ENCODE results near the gene EIF2B5. TPM values are rescaled to one million over a fixed set of nuclear protein-coding genes. Genes with fewer than 3 reads are reported as not detected.
A peak's percentile ranks its signal among the peaks of the same experiment; 100 is the strongest.

The EIF2B5 gene
- total RNA-seq, 4 donors from 2014 or later, result 42.6 to 56.8 (median 53.4) TPM

DNA sequence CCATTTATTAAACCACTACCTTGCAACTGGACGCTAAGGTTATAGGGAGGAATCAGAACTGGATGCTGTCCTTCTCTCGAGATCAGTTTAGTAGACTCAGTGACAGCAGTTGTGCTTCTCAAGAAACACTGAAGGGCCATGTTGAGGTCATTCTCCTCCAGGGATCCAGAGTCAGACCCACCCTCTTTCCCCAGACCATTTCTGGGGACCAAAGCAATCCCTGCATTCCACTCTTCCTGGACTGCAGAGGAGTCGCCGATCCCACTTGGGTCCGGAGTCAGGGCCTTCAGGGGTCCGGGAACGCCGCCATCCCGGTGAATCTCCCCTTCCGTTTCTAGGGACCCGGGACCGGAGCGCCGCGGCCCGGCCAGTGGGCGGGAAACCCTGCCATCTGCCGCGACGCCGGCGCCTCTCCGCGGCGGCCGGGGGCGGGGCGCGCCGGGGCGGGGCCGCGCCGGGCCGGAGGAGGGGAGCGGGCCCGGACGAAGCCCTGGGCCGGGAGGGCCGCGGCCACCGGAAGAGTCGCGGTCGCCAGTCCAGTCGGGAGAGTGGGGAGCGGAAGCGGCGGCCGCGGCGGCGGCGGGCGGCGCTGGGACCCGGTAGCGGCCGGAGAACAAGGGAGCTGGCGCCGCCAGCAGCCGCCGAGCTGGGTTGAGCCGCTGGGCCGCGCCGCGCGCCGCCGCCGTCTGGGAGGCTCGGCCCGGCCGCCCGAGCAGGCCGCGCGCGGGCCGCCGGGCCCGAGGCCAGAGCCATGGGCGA lies 19.9 kb downstream of the EIF2B5 start, which contains the start of gene DVL3:
Gene DVL3 (plus strand): TSS at position 493 of the 759 bp plus-strand sequence. CDS start 259 bp downstream, at position 752.
- Histone ChIP-seq H3K9me3 (no peaks in the 10 kb centered on the region), H3K36me3 (no peaks in the 10 kb centered on the region), H3K4me1 (peaks cover 42 to 53% of the 10 kb centered on the region in 2 donors), H3K27ac (peak within 1 kb of the TSS; percentile 89 to 97 (median 94)), H3K27me3 (no peaks in the 10 kb centered on the region), H3K4me3 (peak within 1 kb of the TSS; percentile 83 to 99 (median 94))
- TF ChIP-seq, protein P1, sequence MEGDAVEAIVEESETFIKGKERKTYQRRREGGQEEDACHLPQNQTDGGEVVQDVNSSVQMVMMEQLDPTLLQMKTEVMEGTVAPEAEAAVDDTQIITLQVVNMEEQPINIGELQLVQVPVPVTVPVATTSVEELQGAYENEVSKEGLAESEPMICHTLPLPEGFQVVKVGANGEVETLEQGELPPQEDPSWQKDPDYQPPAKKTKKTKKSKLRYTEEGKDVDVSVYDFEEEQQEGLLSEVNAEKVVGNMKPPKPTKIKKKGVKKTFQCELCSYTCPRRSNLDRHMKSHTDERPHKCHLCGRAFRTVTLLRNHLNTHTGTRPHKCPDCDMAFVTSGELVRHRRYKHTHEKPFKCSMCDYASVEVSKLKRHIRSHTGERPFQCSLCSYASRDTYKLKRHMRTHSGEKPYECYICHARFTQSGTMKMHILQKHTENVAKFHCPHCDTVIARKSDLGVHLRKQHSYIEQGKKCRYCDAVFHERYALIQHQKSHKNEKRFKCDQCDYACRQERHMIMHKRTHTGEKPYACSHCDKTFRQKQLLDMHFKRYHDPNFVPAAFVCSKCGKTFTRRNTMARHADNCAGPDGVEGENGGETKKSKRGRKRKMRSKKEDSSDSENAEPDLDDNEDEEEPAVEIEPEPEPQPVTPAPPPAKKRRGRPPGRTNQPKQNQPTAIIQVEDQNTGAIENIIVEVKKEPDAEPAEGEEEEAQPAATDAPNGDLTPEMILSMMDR (IDR thresholded peaks at IDR 0.05 in 4 of 5, conservative IDR thresholded peaks at IDR 0.05 in 1 of 5), result no peak
- peak; percentile 52 to 78 for TF ChIP-seq POLR2A (IDR thresholded peaks at IDR 0.05)
- intact Hi-C loops (cut with DNase I; ENCODE audit: low total_unique reads) (loop anchor here (1.0 to 5.0 kb wide), 5 partner anchors 20 to 518 kb away; partner anchors contain the start of genes ALG3, AP2M1, EEF1AKMT4 and KLHL24), in situ Hi-C loops (cut with MboI; ENCODE audit: low sequenced_read_pairs in 4 of 4) (no loop called here)
- DNase-seq (peak; percentile 51 to 71), ATAC-seq (peak; percentile 84 to 90)

DNA sequence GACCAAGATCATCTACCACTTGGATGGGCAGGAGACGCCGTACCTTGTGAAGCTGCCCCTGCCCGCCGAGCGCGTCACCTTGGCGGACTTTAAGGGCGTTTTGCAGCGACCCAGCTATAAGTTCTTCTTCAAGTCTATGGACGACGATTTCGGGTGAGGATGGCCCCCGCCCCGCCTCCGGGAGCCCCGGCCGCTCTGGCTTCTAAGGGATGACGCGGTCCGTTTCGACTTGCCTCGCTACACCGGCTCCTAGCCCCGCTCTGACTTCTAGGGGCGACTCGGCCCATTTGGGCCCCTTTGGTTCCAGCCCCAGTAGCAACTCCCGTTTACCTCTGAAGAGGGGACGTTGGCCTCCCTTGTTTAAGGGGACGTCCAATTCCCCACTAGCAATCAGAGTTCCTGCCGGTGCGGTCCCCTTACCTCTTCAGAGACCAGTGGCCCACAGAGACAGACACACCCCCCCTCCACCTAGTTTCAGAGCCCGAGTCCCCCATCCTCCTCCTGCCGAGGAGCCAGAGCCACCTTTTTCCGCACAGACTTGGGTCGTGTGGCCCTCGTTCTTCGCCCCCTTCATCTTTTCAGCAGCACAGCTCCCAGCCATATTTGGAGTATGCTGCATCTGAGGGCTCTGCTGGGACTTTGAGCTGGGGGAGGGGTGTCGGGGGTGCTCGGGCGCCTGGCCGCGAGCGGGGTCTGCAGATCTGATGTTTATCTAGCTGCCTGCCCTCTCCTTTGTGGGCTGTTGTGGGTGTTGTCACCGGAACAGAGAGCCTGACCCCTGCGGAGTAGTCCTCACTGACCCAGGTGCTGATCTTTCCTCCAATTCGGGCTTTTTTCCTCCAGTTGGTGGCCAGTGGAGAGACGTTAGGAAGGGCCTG lies 20.7 kb downstream of the EIF2B5 start:
- peak overlapping the region; percentile 89 to 97 (median 94) for H3K27ac ChIP-seq
- intact Hi-C loops (cut with DNase I; ENCODE audit: low total_unique reads), result loop anchor here (1.0 to 5.0 kb wide), 5 partner anchors 19 to 519 kb away; partner anchors contain the start of genes ALG3, AP2M1, EEF1AKMT4 and KLHL24
- H3K36me3 ChIP-seq, result no peaks in the 10 kb centered on the region
- in situ Hi-C loops (cut with MboI; ENCODE audit: low sequenced_read_pairs in 4 of 4), result no loop called here
- TF ChIP-seq POLR2A (IDR thresholded peaks at IDR 0.05), result no peak
- TF ChIP-seq, protein P1 (IDR thresholded peaks at IDR 0.05 in 4 of 5, conservative IDR thresholded peaks at IDR 0.05 in 1 of 5), result no peak
- H3K4me3 ChIP-seq, result peak overlapping the region; percentile 83 to 99 (median 94)
- peaks cover 50 to 61% of the 10 kb centered on the region in 2 donors for H3K4me1 ChIP-seq
- DNase-seq, result no peak
- no peaks in the 10 kb centered on the region for H3K9me3 ChIP-seq
- ATAC-seq, result peak; percentile 41 to 53
- no peaks in the 10 kb centered on the region for H3K27me3 ChIP-seq

DNA sequence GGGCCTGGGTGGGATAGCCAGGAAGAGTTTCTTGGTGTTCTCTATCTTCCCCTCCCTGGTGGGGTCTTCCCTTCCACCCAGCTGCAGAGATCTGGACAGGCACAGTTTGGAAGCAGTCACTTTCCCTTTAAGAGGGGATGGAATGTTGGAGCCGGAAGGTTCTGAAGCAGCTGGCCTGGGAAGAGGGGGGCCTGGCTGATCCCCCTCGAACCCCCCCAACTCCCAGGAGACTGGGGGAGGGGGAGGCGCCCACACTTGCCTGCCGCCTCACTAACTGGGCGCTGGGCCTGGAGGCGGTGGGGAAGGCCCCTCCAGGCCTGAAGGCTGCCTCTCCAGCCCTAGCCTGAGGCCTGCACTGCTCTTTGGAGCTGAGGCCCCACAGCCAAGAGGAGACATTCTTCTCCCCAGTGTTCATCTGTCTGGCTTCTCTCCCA lies 21.4 kb downstream of the EIF2B5 start:
- Histone ChIP-seq H3K4me3 (peak overlapping the region; percentile 83 to 99 (median 94)), H3K36me3 (no peaks in the 10 kb centered on the region), H3K4me1 (peaks cover 55 to 68% of the 10 kb centered on the region in 2 donors), H3K9me3 (no peaks in the 10 kb centered on the region), H3K27me3 (no peaks in the 10 kb centered on the region), H3K27ac (peak overlapping the region; percentile 89 to 97 (median 94))
- no peak for TF ChIP-seq POLR2A (IDR thresholded peaks at IDR 0.05)
- TF ChIP-seq, protein P1 (IDR thresholded peaks at IDR 0.05 in 4 of 5, conservative IDR thresholded peaks at IDR 0.05 in 1 of 5), result no peak
- no peak for DNase-seq
- intact Hi-C loops (cut with DNase I; ENCODE audit: low total_unique reads) (loop anchor here (5.0 kb wide), 3 partner anchors 91 to 519 kb away; partner anchors contain the start of genes ALG3, EEF1AKMT4, KLHL24 and PSMD2), in situ Hi-C loops (cut with MboI; ENCODE audit: low sequenced_read_pairs in 4 of 4) (no loop called here)
- ATAC-seq, result peak in 1 of 2 donors; percentile 17

DNA sequence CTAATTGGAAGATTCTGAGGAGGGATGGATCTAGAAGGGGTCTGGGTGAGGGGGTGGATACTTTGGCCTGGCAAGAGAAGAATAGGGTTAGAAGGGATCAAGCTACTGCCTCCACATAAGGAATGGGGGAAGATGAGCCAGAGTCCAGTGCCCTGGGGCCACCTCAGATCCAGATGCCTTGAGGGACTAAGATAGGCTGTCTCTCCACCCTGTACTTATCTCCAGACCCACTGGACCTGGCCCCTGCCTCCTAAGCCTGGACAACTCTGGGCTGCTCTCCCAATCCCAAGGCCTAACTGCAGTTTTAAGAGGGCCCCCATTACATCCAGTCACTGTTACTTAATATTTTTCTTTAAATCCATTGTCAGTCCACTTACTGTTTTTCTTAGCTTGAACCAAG lies 22.0 kb downstream of the EIF2B5 start:
- peak overlapping the region; percentile 89 to 97 (median 94) for H3K27ac ChIP-seq
- intact Hi-C loops (cut with DNase I; ENCODE audit: low total_unique reads), result loop anchor here (5.0 kb wide), 3 partner anchors 90 to 520 kb away; partner anchors contain the start of genes ALG3, EEF1AKMT4, KLHL24 and PSMD2
- ATAC-seq (no peak), DNase-seq (no peak)
- no peaks in the 10 kb centered on the region for H3K27me3 ChIP-seq
- peak overlapping the region; percentile 83 to 99 (median 94) for H3K4me3 ChIP-seq
- TF ChIP-seq, protein P1 (IDR thresholded peaks at IDR 0.05 in 4 of 5, conservative IDR thresholded peaks at IDR 0.05 in 1 of 5), result no peak
- TF ChIP-seq POLR2A (IDR thresholded peaks at IDR 0.05), result no peak
- H3K36me3 ChIP-seq, result no peaks in the 10 kb centered on the region
- no peaks in the 10 kb centered on the region for H3K9me3 ChIP-seq
- in situ Hi-C loops (cut with MboI; ENCODE audit: low sequenced_read_pairs in 4 of 4), result no loop called here
- peaks cover 62 to 75% of the 10 kb centered on the region in 2 donors for H3K4me1 ChIP-seq
